Measurements from ENCODE around the gene COL5A1.

COL5A1 gene

DNA sequence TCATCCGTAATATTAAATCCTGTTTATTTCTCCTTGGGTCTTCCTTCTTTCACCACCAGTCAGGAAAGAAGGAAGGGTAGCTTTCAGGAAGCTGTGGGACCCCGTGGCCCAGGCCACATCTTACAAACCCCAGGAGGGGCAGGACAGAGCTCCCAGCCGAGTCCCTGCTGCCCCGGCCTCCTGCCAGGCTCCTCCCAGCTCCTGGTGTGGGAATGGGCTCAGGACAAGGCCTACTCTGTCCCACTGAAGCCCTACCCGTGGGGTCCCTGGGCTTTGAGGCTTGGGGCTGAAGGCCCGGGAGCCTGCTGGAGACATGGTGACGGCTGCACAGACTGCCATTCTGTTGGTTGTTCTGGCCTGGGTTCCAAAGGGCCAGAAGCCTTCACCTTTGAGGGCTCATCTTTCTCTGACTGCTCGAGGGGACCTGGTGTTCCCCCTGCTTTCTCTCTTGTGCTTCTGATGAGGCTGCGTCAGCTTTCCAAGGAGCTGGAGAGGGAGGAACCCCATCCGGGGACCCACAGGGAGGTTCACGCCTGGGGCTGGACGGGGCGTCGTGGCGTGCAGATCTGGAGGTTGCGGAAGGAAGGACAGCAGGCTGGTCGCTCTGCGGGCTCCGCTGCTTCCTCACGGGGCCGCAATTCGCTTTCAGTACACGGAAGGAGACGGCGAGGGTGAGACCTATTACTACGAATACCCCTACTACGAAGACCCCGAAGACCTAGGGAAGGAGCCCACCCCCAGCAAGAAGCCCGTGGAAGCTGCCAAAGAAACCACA is 86.6 kb downstream of the COL5A1 start:
- no peak for DNase-seq (ENCODE audit: low read depth)

DNA sequence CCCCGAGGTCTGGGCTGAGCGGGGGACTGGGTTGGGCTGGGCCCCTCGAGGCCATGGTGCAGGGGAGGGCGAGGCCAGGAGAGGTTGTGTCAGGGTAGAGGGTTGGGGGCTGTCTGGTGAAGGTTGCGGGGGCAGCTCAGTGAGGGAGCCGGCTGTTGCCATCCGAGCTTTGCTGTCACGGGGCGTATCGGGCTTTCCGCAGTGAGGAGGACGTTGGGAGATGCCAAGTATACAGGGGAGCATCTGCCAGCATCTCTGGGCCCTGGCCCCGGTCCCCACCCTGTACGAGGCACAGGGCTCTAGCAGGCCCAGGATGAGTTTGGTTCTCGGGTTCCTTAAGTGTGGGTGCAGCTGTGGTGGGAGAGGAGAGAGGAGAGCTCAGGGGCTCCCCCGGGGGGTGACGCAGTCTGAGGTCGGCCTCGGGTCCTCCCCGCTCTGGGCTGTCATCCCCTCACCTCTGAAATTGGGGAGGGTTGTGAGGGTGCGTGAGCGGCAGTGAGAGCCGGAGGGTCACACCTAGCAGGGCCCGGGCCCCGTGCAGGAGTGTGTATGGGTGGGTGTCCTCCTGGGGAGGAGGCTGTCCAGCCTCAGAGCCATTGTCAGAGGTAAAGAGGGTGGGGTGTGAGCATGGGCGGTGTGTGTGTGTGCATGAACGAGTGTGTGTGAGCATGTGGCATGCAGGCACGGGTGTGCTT is 87.3 kb downstream of the COL5A1 start:
- no peak for DNase-seq (ENCODE audit: low read depth)

GRCh38 chr9:134730011-134730760 is 88.6 kb downstream of the COL5A1 start:
- DNase-seq (ENCODE audit: low read depth), result no peak

DNA sequence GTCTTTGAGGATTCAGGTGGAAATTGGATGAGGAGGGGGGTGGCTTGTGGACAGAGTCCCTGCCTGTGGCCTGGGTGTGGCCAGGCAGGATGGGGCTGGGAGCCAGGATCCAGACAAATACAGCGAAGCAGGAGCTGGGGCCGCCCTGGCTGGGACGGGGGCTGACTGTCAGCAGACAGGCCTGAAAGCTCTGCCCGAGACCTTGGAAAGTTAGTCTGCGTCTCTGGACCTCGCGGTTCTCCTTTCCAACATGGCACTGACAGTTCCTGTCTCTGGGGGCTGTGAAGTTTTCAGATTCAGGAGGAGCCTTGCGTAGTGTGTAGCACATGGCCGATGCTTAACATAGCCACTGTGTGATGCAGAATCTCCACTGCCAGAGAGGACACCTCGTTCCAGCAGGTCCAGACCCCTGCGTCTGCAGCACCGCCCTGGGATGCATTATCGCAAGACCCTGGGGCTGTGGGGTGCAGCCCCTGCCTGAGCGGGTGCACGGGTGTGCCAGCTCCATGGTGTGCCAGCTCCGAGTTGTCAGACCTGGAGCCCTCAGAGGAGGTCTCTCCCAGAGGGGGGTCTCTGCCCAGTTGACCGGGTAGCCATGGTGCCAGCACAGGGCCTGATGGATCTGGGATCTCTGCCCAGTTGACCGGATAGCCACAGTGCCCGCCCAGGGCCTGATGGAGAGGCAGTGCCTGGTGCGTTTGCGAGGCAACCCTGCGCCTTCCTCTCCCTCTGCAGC is 89.3 kb downstream of the COL5A1 start:
- DNase-seq (ENCODE audit: low read depth), result no peak

DNA sequence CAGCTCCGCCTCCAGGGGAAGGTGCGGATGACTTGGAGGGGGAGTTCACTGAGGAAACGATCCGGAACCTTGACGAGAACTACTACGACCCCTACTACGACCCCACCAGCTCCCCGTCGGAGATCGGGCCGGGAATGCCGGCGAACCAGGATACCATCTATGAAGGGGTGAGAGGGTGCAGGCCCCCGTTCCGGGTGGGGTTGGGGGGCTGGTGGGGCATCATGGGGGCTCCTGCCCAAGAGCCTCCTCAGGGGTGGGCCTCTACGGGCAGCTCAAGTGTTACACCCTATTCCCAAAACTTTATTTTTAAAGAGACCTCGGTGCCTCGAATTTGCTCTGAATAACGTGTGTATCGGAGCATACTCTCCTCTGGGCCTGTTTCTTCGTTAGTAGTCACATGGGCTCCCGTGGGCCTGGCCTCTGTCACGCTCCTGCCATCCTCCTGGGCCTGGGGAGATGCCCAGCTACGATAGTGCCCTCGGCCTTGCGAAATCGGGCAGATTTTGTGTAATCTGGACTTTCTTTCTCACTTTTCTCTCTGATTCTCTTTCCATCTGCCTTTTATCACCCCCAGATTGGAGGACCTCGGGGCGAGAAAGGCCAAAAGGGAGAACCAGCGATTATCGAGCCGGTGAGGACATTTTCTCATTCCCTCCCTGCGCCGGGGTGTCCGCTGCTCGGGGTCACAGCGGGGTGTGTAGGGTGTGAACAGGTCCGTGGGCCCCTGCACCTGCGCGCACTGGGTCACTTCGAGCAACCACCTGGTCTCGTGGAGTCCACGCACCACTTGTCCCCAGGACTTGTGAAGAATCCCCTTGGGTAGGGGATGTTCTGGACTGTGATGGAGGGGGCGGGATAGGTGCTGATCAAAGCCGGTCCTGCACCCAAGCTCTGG is 90.1 kb downstream of the COL5A1 start:
- DNase-seq (ENCODE audit: low read depth), result no peak

GRCh38 chr9:134732392-134733110 is 90.9 kb downstream of the COL5A1 start:
- peak; percentile 92 for DNase-seq (ENCODE audit: low read depth)

GRCh38 chr9:134733480-134734232 is 92.1 kb downstream of the COL5A1 start:
- no peak for DNase-seq (ENCODE audit: low read depth)

DNA sequence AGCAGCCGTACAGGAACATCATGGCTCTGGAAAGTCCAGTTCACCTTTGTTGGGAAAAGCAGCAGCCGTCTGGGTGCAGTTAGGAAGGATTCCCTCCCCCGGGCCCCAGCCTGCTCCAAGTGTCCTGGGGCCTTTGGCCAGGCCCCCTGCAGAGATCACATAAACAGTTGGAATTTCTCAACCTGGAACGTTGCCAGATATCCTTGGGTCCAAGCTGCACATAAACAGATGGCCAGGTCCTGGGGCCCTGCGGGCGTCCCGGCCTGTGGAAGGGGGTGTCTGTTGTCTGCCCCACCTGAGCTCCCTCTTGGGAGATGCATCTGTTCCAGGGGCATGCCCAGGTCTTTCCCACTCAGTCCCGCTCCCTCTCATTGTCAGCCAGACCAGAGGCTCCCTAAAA is 92.7 kb downstream of the COL5A1 start:
- peak; percentile 84 for DNase-seq (ENCODE audit: low read depth)

DNA sequence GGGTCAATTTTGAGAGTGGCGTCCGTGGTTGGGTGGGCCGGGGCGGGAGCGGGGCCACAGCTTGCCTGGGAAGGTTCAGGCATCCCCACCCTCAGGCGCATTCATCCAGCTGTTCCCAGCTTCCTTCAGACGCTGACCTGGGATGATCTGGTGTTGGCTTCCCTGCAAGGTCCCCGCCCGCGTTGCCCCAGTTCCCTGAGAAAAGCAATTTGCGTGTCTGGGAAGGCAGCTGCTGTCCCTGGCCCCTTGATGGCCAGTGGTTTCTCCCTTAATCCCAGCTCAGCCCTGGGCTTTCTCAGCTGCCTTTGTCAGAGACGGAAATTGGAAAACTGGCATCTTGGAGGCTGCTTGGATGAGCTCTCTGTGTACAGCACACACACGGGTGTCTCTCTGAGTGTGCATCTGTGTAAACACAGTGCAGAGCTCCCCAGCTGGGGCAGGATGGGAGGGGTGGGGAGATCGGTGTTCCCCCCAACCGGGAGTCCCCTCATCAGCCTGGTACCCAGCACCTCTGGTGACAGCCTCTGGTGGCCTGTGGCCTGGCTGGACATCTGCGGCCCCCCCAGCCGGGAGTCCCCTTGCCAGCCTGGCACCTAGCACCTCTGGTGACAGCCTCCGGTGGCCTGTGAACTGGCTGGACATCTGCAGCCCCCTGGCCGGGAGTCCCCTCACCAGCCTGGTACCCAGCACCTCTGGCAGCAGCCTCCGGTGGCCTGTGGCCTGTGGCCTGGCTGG is 94.0 kb downstream of the COL5A1 start:
- DNase-seq (ENCODE audit: low read depth), result peak; percentile 78

DNA sequence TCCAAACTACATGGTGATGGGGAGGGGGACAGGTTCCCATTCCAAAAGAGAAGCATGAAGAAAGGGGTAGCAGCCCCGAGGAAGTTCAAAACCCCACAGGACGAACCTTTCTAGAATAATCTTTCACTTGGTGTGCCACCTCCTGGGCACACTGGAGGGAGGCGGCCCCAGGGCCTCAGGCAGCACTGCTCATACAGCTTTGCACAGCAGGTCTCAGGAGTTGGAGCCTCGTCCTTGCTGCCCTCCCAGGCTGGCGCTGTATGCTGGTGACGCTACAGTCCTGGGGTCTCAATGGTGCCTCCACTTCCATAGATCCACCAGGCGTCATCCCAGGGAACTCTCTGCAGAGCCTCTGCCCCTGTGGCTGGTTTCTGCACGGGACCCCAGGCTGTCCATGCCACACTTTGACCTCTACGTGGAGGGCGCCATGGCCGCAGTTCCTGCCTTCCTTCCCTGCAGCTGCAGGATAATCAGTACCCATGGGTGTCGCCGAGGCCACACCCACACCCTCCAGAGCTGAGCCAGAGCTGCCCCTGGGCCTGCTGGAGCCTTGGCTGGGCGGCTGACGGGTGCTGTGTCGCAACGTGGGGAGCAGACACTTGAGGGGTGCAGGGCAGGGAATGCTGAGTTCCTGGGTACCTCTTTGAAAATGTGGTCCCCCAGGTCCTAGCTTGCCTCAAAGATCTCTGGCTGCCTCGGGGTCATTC is 95.3 kb downstream of the COL5A1 start:
- no peak for DNase-seq (ENCODE audit: low read depth)

DNA sequence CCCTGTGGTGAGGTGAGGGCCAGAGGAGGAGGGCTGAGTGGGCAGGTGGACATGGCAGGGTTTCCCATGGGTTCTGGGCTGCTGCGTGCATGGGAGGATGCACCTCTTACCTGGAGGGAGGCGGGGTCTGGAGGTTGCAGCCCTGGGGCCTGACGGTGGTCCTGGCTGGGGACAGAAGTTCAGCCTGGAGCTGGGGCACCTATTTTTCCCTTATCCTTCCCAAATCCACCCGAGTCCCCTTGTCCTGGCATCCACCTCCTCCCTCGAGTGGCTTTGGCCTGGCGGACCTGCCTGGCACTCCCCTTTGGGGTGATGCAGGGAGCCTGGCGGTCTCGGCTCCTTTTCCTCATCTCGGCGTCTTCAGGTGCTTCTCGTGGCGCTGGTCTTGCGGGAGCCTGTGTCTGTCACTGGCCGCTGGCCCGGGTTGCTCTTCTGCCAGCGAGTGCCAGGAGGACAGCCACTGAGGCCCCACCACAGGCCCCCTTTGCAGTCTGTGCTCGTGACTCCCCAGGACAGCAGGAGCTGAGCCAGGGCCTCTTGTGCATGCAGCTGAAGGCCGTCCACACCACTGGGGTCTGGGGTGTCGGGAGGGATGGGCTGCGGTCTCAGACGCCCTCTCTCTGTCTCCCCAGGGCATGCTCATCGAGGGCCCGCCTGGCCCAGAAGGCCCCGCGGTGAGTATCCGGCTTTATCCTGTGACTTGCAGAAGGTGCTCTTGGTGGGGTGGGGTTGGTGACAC is 96.4 kb downstream of the COL5A1 start:
- no peak for DNase-seq (ENCODE audit: low read depth)

GRCh38 chr9:134738869-134739659 is 97.5 kb downstream of the COL5A1 start:
- no peak for DNase-seq (ENCODE audit: low read depth)

- DNase-seq (ENCODE audit: low read depth), result no peak
Observed at GRCh38 chr9:134739660-134739968, 98.0 kb downstream of the COL5A1 start.

DNA sequence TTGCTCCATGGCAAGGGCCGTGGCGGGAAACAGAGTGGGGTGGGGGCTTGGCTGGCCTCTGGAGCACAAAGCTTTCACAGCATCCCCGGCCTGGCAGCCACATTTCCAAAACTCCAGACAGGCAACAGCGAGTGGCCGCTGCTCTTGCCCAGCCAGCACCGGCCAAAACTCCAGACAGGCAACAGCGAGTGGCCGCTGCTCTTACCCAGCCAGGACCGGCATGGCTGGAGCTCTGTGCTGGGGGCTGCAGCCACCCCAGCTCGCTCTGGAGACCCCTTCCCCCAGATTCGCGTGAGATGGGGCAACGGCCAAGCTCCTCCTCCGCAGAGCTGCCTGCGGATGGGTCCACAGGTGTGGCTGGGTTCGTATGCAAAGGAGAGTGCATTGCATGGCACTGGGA is 98.5 kb downstream of the COL5A1 start:
- DNase-seq (ENCODE audit: low read depth), result no peak

DNA sequence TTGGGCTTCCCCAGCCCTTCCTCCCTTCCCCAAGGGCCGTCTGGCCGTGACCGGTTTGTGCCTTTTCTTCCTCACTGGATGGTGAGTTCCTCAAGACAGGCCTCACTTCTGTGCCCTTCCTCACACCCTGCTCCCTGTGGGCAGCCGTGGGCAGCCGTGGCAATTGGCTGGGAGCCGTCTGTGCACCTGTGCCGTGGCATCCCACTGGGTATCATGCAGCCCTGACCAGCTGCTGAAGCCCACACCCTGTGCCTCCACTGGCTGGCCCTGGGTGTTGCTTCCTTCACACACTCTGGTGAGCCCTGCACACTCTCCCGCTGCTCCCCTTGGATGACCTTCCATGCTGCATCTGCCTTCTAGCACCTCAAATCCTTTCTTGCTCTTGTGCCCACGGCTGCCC is 100.2 kb downstream of the COL5A1 start:
- DNase-seq (ENCODE audit: low read depth), result no peak

DNA sequence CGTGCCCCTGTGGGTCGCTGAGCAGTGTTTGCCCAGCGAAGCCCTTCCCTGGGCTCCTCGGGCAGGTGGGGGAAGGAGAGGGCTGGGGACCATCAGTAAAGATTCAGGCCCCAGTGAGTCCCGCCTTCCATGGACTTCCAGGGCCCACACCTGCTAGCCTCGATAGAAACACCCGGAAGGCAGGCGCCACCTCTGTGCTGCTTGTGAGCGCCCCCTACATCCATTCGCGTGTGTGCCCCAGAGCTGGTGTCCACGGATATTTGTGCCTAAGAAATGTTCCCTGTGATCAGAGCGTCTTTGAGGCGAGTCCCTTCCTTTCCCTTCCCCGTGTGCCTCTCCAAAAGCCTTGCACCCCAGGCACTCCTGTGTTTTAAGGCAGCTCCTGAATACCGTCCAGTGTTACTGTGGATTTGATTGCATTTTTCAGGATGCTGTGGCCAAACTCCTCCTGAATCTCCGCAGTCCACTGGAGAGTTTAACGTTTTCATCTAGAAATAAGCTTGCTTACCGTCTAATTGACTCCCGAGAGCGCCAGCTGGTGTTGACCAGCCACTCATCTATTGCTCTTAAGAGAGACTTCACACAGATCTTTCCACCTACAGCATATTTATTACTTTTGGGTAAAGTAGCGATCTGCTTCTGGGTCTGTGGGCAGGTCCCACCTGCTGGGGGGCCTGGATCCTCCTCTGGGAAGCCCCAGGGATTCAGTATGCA is 101.4 kb downstream of the COL5A1 start:
- no peak for DNase-seq (ENCODE audit: low read depth)

Data from amniotic epithelial cell (primary cell).